Measurements from ENCODE around the gene SPAG9. TPM values are rescaled to one million over a fixed set of nuclear protein-coding genes. Genes with fewer than 3 reads are reported as not detected.

SPAG9 gene
- total RNA-seq, 1 experiment from 2014 or later = 54.3 TPM

DNA sequence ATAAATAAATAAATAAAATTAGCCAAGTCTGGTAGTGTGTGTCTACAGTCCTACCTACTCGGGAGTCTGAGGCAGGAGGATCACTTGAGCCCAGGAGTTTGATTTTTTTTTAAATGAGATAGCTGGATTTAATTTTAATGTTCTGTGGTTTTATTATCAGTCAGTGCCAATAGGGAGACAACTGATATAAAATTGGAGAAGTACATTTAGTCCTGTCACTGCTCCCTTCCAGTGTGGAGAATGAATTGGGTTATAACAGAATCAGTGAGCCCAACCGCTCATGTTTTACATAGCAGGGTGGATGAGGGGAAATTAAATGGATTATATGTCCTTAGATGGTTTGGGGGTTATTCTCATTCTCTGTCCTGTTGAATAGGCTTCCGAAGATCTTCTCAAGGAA lies 38.9 kb upstream of the SPAG9 start:
- H4K5ac ChIP-seq (ENCODE audit: insufficient read length, low read depth, low read length) = no peak overlapping the region
- WGBS (ENCODE audit: extremely low coverage, insufficient read length, low lambda C conversion rate) = no CpG with 5 or more reads among the region's 3 CpGs
- no peak overlapping the region for H2BK15ac ChIP-seq (ENCODE audit: low read depth, low read length)
- no peak for TF ChIP-seq CTCF (conservative IDR thresholded peaks at IDR 0.05)
- H4K8ac ChIP-seq (replicated peaks; ENCODE audit: insufficient read length, low read depth, low read length) = no peak overlapping the region
- H3K4me1 ChIP-seq (ENCODE audit: insufficient read depth, low read length) = no peaks in the 10 kb centered on the region
- no peaks in the 10 kb centered on the region for H3K27me3 ChIP-seq (ENCODE audit: insufficient read depth, low read length)
- no peaks in the 10 kb centered on the region; a peak in 1 of 4 replicates for H3K4me1 Mint-ChIP-seq
- H2BK20ac ChIP-seq (ENCODE audit: low read depth, low read length, poor library complexity, severe bottlenecking) = no peak overlapping the region
- peaks cover 11% of the 10 kb centered on the region; the same call in 1 of the 2 replicates for H3K79me2 ChIP-seq (ENCODE audit: insufficient read depth, low read length)
- H3K79me1 ChIP-seq (ENCODE audit: insufficient read depth, low read depth, low read length, poor library complexity, severe bottlenecking) = no peaks in the 10 kb centered on the region
- no peak overlapping the region for H3K27ac Mint-ChIP-seq
- H3K56ac ChIP-seq (ENCODE audit: insufficient read length, low read depth, low read length) = no peak overlapping the region
- no peak overlapping the region for H2BK5ac ChIP-seq (ENCODE audit: insufficient read length, low read length)
- H3K4me3 Mint-ChIP-seq = no peak overlapping the region
- H3K14ac ChIP-seq (ENCODE audit: insufficient read depth, low read length) = no peak overlapping the region
- no peaks in the 10 kb centered on the region for H3K27me3 Mint-ChIP-seq (ENCODE audit: low read depth)
- H3T11ph ChIP-seq (ENCODE audit: low read length) = no peak overlapping the region
- no peak overlapping the region for H2AFZ ChIP-seq (ENCODE audit: low read length)
- H3K9ac ChIP-seq (ENCODE audit: extremely low read depth, insufficient read length, low read length) = no peak overlapping the region
- H3K23me2 ChIP-seq (ENCODE audit: insufficient read length, low read depth, low read length, poor library complexity, severe bottlenecking) = no peaks in the 10 kb centered on the region
- H3K36me3 Mint-ChIP-seq (ENCODE audit: insufficient read depth in 1 of 3, low read depth in 3 of 3) = peaks cover 40 to 80% (median 65%) of the 10 kb centered on the region in 3 experiments
- no peak overlapping the region for H3K18ac ChIP-seq (ENCODE audit: insufficient read length, low read depth, low read length)
- H2BK120ac ChIP-seq (ENCODE audit: low read depth, low read length, poor library complexity, severe bottlenecking) = no peak overlapping the region
- no peaks in the 10 kb centered on the region for H3K9me3 Mint-ChIP-seq
- no peak overlapping the region for H3K4ac ChIP-seq (ENCODE audit: low read depth, low read length)
- DNase-seq = no peak
- H2AK5ac ChIP-seq (ENCODE audit: insufficient read length, low read length) = no peak overlapping the region
- H4K20me1 ChIP-seq (ENCODE audit: control insufficient read depth, insufficient read depth, insufficient read length) = no peaks in the 10 kb centered on the region
- no peak overlapping the region for H3K27ac ChIP-seq (ENCODE audit: insufficient read length, low read depth, low read length)
- no peaks in the 10 kb centered on the region for H3K9me3 ChIP-seq (ENCODE audit: control insufficient read depth, low read depth, low read length)
- no peak overlapping the region for H2BK12ac ChIP-seq (ENCODE audit: insufficient read length, low read depth, low read length)
- no peak overlapping the region for H3K23ac ChIP-seq (ENCODE audit: insufficient read length, low read depth, low read length)
- H3K4me2 ChIP-seq (ENCODE audit: insufficient read depth, insufficient read length, low read length) = no peak overlapping the region
- H4K91ac ChIP-seq (ENCODE audit: insufficient read length, low read depth, low read length) = no peak overlapping the region

Measured in H9 (cell line).